DND-41 (cell line): ENCODE results near the gene CYP8B1.

Experiments
- ATAC-seq: fragments of 200-7000 bp; cut with Tn5 transposase; 3 replicates; pipeline ENCODE4 v1.9.1; 2021; ENCODE audit warnings: low read depth; ENCODE audit not compliant: insufficient read depth
- DNase-seq: peaks from one replicate; pipeline ENCODE4 v3.0.0-alpha.2; 2020
- H2AFZ ChIP-seq: 2 replicates; pipeline ENCODE4 v1.6.0; 2012; ENCODE audit warnings: low read depth, low read length
- H3K27ac ChIP-seq: 2 replicates; pipeline ENCODE4 v1.5.1; 2012; ENCODE audit warnings: low read length, inconsistent platforms
- H3K27me3 ChIP-seq: fragments of 200-600 bp; sonication (generic); 2 replicates; pipeline ENCODE4 v1.6.0; 2012; ENCODE audit warnings: low read length, mild to moderate bottlenecking, inconsistent platforms; ENCODE audit not compliant: insufficient read depth, poor library complexity
- H3K36me3 ChIP-seq: 2 replicates; pipeline ENCODE4 v1.5.1; 2012; ENCODE audit warnings: low read length, inconsistent platforms; ENCODE audit not compliant: insufficient read depth
- H3K4me1 ChIP-seq: 2 replicates; pipeline ENCODE4 v1.5.1; 2012; ENCODE audit warnings: mild to moderate bottlenecking, low read length; ENCODE audit not compliant: insufficient read depth
- H3K4me2 ChIP-seq: 2 replicates; pipeline ENCODE4 v1.6.0; 2012; ENCODE audit warnings: mild to moderate bottlenecking, moderate library complexity, low read length, inconsistent platforms; ENCODE audit not compliant: insufficient read depth
- H3K4me3 ChIP-seq, 2 experiments: fragments of 200-600 bp in 1 of 2; shearing (Covaris generic) in 1 of 2; 2 replicates each; pipeline ENCODE4 v1.5.1; 2012 to 2016; ENCODE audit warnings: inconsistent platforms in 2 of 2, low read length in 2 of 2, mild to moderate bottlenecking in 2 of 2, low read depth in 1 of 2, moderate library complexity in 1 of 2
- H3K79me2 ChIP-seq: 2 replicates; pipeline ENCODE4 v1.6.0; 2012; ENCODE audit warnings: low read length, inconsistent platforms; ENCODE audit not compliant: insufficient read depth
- H3K9ac ChIP-seq: 2 replicates; pipeline ENCODE4 v1.6.0; 2012; ENCODE audit warnings: low read depth, mild to moderate bottlenecking, inconsistent platforms, low read length, moderate library complexity
- H3K9me3 ChIP-seq: 2 replicates; pipeline ENCODE4 v1.5.1; 2012; ENCODE audit warnings: low read length, moderate library complexity, mild to moderate bottlenecking, inconsistent platforms; ENCODE audit not compliant: insufficient read depth, severe bottlenecking
- H4K20me1 ChIP-seq: 2 replicates; pipeline ENCODE4 v1.6.0; 2012; ENCODE audit warnings: low read length; ENCODE audit not compliant: insufficient read depth
- CTCF ChIP-seq: IDR thresholded peaks from 2 replicates; pipeline ENCODE4 v1.5.1; 2012; ENCODE audit warnings: borderline replicate concordance, low read length, moderate library complexity, mild to moderate bottlenecking; ENCODE audit not compliant: poor library complexity, severe bottlenecking; ENCODE audit errors: extremely low read depth
- EZH2 ChIP-seq: IDR thresholded peaks from 3 replicates; pipeline ENCODE4 v1.6.1; 2012; ENCODE audit warnings: borderline replicate concordance, low read depth, mild to moderate bottlenecking, moderate library complexity, low read length, inconsistent platforms; ENCODE audit not compliant: severe bottlenecking

The CYP8B1 gene

DNA sequence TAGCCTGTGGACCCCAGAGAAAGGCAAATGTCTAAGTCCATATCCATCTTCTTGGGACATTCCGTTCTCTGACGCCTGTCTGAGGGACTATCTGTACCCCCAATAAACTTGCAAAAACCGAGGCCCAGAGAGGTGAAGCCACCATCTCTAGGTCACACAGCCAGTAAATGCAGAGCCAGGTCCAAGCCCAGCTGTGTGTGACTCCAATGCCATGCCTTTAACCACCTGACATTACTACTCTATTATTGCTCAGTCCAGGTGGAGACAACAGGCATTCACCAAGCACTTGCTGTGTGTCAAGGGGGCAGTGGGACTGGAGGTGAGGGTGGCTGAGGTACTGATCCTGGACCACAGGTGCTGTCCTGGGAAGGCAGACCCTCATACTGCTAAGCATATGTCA, 25.4 kb downstream of the CYP8B1 start:
- Histone ChIP-seq H3K4me2 (no peak overlapping the region), H3K27ac (no peak overlapping the region), H2AFZ (no peak overlapping the region), H4K20me1 (no peaks in the 10 kb centered on the region), H3K36me3 (no peaks in the 10 kb centered on the region), H3K9me3 (no peaks in the 10 kb centered on the region), H3K4me3 (no peak overlapping the region), H3K79me2 (no peaks in the 10 kb centered on the region), H3K9ac (no peak overlapping the region), H3K4me1 (no peaks in the 10 kb centered on the region), H3K27me3 (peaks cover 19% of the 10 kb centered on the region)
- no peak for TF ChIP-seq CTCF
- TF ChIP-seq EZH2: no peak
- no peak for DNase-seq
- ATAC-seq: no peak

DNA sequence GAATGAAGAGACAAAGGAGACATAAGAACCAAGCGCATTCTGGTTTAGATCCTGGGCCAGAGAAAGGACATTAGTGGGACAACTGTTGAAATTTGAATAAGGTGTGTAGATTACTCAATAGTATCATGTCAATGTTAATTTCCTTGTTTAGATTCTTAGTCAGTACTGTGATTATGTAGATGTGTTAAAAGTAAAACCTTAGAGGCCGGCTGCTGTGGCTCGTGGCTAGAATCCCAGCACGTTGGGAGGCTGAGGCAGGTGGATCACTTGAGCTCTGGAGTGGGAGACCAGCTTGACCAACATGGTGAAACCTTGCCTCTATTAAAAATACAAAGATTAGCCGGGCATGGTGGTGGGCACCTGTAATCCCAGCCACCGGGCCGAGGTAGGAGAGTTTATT, 26.7 kb downstream of the CYP8B1 start:
- Histone ChIP-seq H3K36me3 (no peaks in the 10 kb centered on the region), H4K20me1 (no peaks in the 10 kb centered on the region), H3K27me3 (peaks cover 19% of the 10 kb centered on the region), H3K4me1 (no peaks in the 10 kb centered on the region), H3K4me2 (no peak overlapping the region), H3K79me2 (no peaks in the 10 kb centered on the region), H3K4me3 (no peak overlapping the region), H3K9me3 (no peaks in the 10 kb centered on the region), H2AFZ (no peak overlapping the region), H3K9ac (no peak overlapping the region), H3K27ac (no peak overlapping the region)
- ATAC-seq: no peak
- no peak for DNase-seq
- TF ChIP-seq CTCF: no peak
- TF ChIP-seq EZH2: no peak

- ATAC-seq (no peak), DNase-seq (no peak)
- no peak overlapping the region for H3K4me2 ChIP-seq
- no peak overlapping the region for H2AFZ ChIP-seq
- TF ChIP-seq CTCF (no peak), EZH2 (no peak)
- H3K9me3 ChIP-seq: no peaks in the 10 kb centered on the region
- H3K4me1 ChIP-seq: no peaks in the 10 kb centered on the region
- H3K36me3 ChIP-seq: no peaks in the 10 kb centered on the region
- H4K20me1 ChIP-seq: no peaks in the 10 kb centered on the region
- peaks cover 16% of the 10 kb centered on the region for H3K27me3 ChIP-seq
- H3K79me2 ChIP-seq: no peaks in the 10 kb centered on the region
- no peak overlapping the region for H3K9ac ChIP-seq
- H3K27ac ChIP-seq: no peak overlapping the region
- H3K4me3 ChIP-seq: no peak overlapping the region
Observed at GRCh38 chr3:42847731-42848130, 27.9 kb downstream of the CYP8B1 start.
